BJ (cell line): ENCODE measurements around the gene RABGAP1L. TPM values are rescaled to one million over a fixed set of nuclear protein-coding genes. Genes with fewer than 3 reads are reported as not detected.

Source experiments
- CTCF ChIA-PET: fragments of 350-600 bp; formaldehyde crosslinking; extraction: SDS; loops from one replicate; lab custom pipeline; 2021; ENCODE audit warnings: antibody characterized with exemption, inconsistent platforms; lab: Yijun Ruan, JAX
- POLR2A ChIA-PET: fragments of 300-600 bp; sonication (Branson Sonifier 250); formaldehyde crosslinking; extraction: SDS; loops from one replicate; lab custom pipeline; 2021; ENCODE audit warnings: antibody characterized with exemption; lab: Charles Lee
- DNase-seq: peaks from one replicate; pipeline ENCODE4 v3.0.0-alpha.2; 2011; ENCODE audit warnings: low read depth
- H3K27me3 ChIP-seq: 2 replicates; pipeline ENCODE4 v1.6.0; 2011; ENCODE audit warnings: low read length; ENCODE audit not compliant: control insufficient read depth, insufficient read depth
- H3K36me3 ChIP-seq: 2 replicates; pipeline ENCODE4 v1.5.1; 2011; ENCODE audit warnings: low read length; ENCODE audit not compliant: control insufficient read depth, insufficient read depth
- H3K4me3 ChIP-seq: 2 replicates; pipeline ENCODE4 v1.5.1; 2011; ENCODE audit warnings: low read depth, mild to moderate bottlenecking, control low read depth, low read length
- CTCF ChIP-seq: IDR thresholded peaks from 2 replicates; pipeline ENCODE4 v1.5.1; 2011; ENCODE audit warnings: low read depth, mild to moderate bottlenecking, control low read depth, inconsistent platforms, low read length, moderate library complexity; ENCODE audit not compliant: insufficient read depth
- polyA minus RNA-seq: library from RNA; depleted of rRNA, polyadenylated mRNA; stranded (reverse); fragments of >200 nt; gene quantifications from 2 replicates; pipeline ENCODE4 v1.2.3, GENCODE V29; 2011; rRNA and poly(A)+ RNA removed
- polyA plus RNA-seq: library from polyadenylated mRNA; depleted of rRNA; stranded (reverse); fragments of >200 nt; gene quantifications from 2 replicates; pipeline ENCODE4 v1.2.3, GENCODE V29; 2011; rRNA removed

RABGAP1L gene
- 15.9 and 20.1 TPM in 2 replicates for polyA plus RNA-seq
- polyA minus RNA-seq = 23.8 and 27.0 TPM in 2 replicates

GRCh38 chr1:174159252-174160108, at the start of gene RABGAP1L:
RABGAP1L (plus strand) TSS chr1:174159520.
- no peak for TF ChIP-seq CTCF
- ChIA-PET POLR2A (interaction anchor here (0.6 kb wide), 1 partner anchor 291 kb away, joined by 4 read pairs; the partner anchor contains the start of gene ZBTB37), CTCF (interaction anchor here (1.0 kb wide), 1 partner anchor 24 kb away, joined by 3 read pairs; no protein-coding TSS in a partner anchor)
- no peaks in the 10 kb centered on the region for H3K27me3 ChIP-seq
- no peaks in the 10 kb centered on the region for H3K36me3 ChIP-seq
- peak; percentile 71 for DNase-seq
- H3K4me3 ChIP-seq = peak within 1 kb of the TSS; percentile 83

- Histone ChIP-seq H3K36me3 (no peaks in the 10 kb centered on the region), H3K4me3 (no peak overlapping the region), H3K27me3 (no peaks in the 10 kb centered on the region)
- POLR2A ChIA-PET = no interaction called here
- TF ChIP-seq CTCF = no peak
- CTCF ChIA-PET = interaction anchor here (0.6 kb wide), 1 partner anchor 11 kb away, joined by 3 read pairs; no protein-coding TSS in a partner anchor
- no peak for DNase-seq
Observed at GRCh38 chr1:174110053-174110452, 49.3 kb upstream of the RABGAP1L start.

GRCh38 chr1:174112489-174113162, 46.7 kb upstream of the RABGAP1L start:
- Histone ChIP-seq H3K36me3 (no peaks in the 10 kb centered on the region), H3K27me3 (no peaks in the 10 kb centered on the region), H3K4me3 (no peak overlapping the region)
- no peak for TF ChIP-seq CTCF
- no peak for DNase-seq
- ChIA-PET POLR2A (no interaction called here), CTCF (interaction anchor here (1.3 to 2.2 kb wide), 2 partner anchors 22 to 32 kb away, joined by 4 read pairs; no protein-coding TSS in a partner anchor)

- no peaks in the 10 kb centered on the region for H3K36me3 ChIP-seq
- H3K4me3 ChIP-seq = no peak overlapping the region
- ChIA-PET CTCF (interaction anchor here (0.9 to 2.2 kb wide), 4 partner anchors 16 to 32 kb away, joined by 3 to 5 read pairs (median 4); no protein-coding TSS in a partner anchor), POLR2A (no interaction called here)
- no peak for TF ChIP-seq CTCF
- H3K27me3 ChIP-seq = no peaks in the 10 kb centered on the region
- no peak for DNase-seq
Observed at GRCh38 chr1:174114106-174114505, 45.2 kb upstream of the RABGAP1L start.
